ENCODE data around the gene MACROD1. TPM values are rescaled to one million over a fixed set of nuclear protein-coding genes. Genes with fewer than 3 reads are reported as not detected.
A peak's percentile ranks its signal among the peaks of the same experiment; 100 is the strongest.

The MACROD1 gene
- total and polyA plus RNA-seq, 2 donors (not counting 3 experiments of a cell fraction or from before 2014, with no cell fraction given) = 11.0 to 16.2 TPM

DNA sequence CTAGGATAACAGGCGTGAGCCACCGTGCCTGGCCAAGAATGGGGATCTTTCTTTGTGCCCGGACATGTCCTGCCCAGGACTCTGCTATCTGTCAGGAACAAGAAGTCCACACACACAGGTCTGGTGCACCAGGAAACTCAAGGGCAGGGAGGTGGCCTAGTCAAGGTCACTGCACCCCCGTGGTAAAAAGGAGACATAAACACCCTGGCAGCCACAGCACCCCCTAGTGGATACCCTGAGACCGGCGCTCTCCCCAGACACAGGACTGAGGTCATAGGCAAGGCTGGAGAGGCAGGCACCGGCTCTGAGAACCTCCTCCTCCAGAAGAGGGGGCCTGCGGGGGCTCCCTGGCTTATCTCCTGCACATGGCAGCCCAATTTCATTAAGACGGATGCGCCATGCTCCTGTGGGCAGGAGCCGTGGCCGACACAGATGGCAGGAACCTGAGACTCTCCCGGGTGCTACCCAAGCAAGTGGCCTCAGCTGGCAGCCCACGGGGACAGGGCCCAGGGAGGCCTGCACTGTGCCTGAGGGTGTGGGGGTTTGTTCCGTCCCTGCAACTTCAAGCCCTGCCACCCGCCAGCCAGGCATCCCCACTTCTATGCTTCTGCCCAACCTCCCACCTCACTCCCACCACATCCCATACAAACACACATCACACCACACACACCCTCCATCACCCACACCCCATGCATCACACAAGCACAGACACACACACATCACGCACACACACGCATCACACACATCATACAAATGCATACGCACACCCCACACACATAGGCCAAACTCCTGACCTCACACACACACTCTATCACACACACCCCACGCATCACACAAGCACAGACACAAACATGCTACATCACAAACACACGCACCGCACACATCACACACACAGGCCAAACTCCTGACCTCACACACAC, 19.6 kb downstream of the MACROD1 start:
- ChIA-PET POLR2A (no interaction called here), CTCF (interaction anchor here (4.0 kb wide), 1 partner anchor 145 kb away, joined by 93 read pairs; no protein-coding TSS in a partner anchor)
- H2AFZ ChIP-seq (ENCODE audit: low read depth, low read length) = no peak overlapping the region
- no peaks in the 10 kb centered on the region for H3K36me3 ChIP-seq (ENCODE audit: control insufficient read depth in 2 of 2, extremely low read depth in 1 of 2, insufficient read depth in 2 of 2, low read length in 2 of 2)
- H3K9ac ChIP-seq (replicated peaks; ENCODE audit: extremely low read depth, insufficient read depth, low read length) = no peak overlapping the region
- no TSS peak for BruUV-seq (replicated peaks)
- no peaks in the 10 kb centered on the region for H3K9me3 ChIP-seq (replicated peaks; ENCODE audit: control insufficient read depth, insufficient read depth, low read length)
- H3K4me2 ChIP-seq (ENCODE audit: insufficient read depth, low read length) = no peak overlapping the region
- H3K4me1 ChIP-seq (ENCODE audit: control insufficient read depth, extremely low read depth, insufficient read depth, low read length) = no peaks in the 10 kb centered on the region
- H3K27me3 ChIP-seq (ENCODE audit: control insufficient read depth in 2 of 2, insufficient read depth in 2 of 2, low read length in 2 of 2) = no peaks in the 10 kb centered on the region
- DNase-seq (ENCODE audit: low read depth, low spot score) = peak; percentile 29
- no peaks in the 10 kb centered on the region for H3K79me2 ChIP-seq (ENCODE audit: control insufficient read depth, insufficient read depth, low read length)
- no peak overlapping the region for H3K4me3 ChIP-seq (replicated peaks in 1 of 3; ENCODE audit: insufficient read depth in 1 of 3, low read depth in 1 of 3, low read length in 3 of 3)
- H3K27ac ChIP-seq (ENCODE audit: insufficient read depth, low read depth, low read length) = no peak overlapping the region
- FAIRE-seq = peak; percentile 53
- H3K9me1 ChIP-seq (replicated peaks; ENCODE audit: control insufficient read depth, extremely low read depth, insufficient read depth, low read length) = no peaks in the 10 kb centered on the region
- dilution Hi-C loops (cut with MboI; ENCODE audit: extremely low pct_ligation_motif_present, low sequenced_read_pairs) = no loop called here
- H4K20me1 ChIP-seq (replicated peaks; ENCODE audit: control insufficient read depth, extremely low read depth, insufficient read depth, low read length) = no peaks in the 10 kb centered on the region
- intact Hi-C loops (cut with micrococcal nuclease) = loop anchor here (5.0 kb wide), 2 partner anchors 54 to 229 kb away; partner anchors contain the start of gene RCOR2
- no peak for TF ChIP-seq EZH2 (IDR thresholded peaks at IDR 0.05; ENCODE audit: borderline replicate concordance, low read depth, low read length, severe bottlenecking)
- TF ChIP-seq, protein P1, sequence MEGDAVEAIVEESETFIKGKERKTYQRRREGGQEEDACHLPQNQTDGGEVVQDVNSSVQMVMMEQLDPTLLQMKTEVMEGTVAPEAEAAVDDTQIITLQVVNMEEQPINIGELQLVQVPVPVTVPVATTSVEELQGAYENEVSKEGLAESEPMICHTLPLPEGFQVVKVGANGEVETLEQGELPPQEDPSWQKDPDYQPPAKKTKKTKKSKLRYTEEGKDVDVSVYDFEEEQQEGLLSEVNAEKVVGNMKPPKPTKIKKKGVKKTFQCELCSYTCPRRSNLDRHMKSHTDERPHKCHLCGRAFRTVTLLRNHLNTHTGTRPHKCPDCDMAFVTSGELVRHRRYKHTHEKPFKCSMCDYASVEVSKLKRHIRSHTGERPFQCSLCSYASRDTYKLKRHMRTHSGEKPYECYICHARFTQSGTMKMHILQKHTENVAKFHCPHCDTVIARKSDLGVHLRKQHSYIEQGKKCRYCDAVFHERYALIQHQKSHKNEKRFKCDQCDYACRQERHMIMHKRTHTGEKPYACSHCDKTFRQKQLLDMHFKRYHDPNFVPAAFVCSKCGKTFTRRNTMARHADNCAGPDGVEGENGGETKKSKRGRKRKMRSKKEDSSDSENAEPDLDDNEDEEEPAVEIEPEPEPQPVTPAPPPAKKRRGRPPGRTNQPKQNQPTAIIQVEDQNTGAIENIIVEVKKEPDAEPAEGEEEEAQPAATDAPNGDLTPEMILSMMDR (IDR thresholded peaks at IDR 0.05; ENCODE audit: extremely low read depth in 1 of 2, insufficient read depth in 1 of 2, low read depth in 1 of 2, low read length in 2 of 2) = peak; percentile 79 to 86

All from endothelial cell of umbilical vein (primary cell).